ENCODE data around the gene IFT122.
"Not testable (repeated sequence)": the region's sequence is repeated elsewhere in the genome, so short reads cannot be mapped to it uniquely, and the experiment has no call there.

Gene IFT122

DNA sequence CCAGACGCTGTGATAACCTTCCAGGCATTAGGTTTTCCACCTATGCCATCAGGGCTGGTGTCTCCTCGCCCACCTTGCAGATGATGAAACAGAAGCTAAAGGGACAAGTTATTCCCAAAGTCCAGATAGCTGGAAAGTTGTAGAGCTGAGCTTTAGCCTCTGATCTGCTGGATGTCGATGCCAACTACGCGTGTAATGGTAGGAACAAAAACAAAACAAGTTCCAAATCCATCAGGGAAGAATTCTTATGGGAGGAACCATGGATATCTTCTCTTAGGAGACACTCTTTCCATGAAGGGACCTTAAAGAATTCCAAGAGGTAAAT is 60.3 kb downstream of the IFT122 start:
- no peak for DNase-seq

DNA sequence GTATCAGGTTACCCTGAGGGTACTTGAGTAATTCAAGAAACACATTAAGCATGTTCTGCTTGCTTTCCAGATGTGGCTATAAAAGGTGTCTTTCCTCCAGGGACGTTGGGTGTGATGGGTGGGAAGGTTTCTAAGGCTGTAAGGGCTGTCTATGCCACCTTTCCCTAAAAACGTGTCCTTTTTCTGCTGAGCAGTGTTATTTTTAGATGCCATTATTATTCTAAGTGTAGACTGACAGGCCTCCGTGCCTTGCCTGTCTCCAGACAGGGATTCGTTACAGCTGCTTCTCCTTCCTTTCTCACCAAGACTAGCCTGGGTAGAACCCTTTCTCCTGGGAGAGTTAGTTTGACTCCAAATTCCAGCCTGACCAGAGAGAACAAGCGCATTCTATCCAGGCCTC is 61.6 kb downstream of the IFT122 start:
- DNase-seq, result no peak

DNA sequence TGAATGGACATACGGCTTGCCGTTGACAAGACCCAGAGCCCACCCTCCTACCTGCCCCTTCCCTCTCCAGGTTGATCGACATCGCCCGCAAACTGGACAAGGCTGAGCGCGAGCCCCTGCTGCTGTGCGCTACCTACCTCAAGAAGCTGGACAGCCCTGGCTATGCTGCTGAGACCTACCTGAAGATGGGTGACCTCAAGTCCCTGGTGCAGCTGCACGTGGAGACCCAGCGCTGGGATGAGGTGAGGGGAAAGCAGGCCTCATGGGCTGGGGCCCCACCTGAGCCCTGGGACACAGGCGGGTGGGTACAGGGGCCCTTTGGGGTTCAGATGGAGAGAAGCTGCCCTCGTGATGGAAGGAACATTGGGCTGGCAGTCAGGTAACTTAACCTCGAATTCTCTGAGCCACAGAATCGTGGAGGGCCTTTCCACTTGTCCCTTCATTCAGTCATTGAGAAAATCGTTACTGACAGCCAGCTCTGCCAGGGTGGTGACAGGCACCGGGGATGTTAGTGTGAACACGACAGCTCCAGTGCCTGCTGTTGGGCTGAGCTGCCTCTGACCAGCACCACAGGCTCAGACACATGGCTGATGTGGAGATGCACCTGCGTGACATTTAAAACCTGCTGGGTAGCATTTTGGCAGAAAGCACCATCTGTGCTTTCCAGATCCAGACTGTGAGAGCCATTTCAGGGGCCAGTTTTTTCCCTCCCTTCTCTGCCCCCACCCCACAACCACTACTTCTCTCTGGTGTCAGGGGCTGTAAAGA is 62.8 kb downstream of the IFT122 start:
- DNase-seq, result no peak

DNA sequence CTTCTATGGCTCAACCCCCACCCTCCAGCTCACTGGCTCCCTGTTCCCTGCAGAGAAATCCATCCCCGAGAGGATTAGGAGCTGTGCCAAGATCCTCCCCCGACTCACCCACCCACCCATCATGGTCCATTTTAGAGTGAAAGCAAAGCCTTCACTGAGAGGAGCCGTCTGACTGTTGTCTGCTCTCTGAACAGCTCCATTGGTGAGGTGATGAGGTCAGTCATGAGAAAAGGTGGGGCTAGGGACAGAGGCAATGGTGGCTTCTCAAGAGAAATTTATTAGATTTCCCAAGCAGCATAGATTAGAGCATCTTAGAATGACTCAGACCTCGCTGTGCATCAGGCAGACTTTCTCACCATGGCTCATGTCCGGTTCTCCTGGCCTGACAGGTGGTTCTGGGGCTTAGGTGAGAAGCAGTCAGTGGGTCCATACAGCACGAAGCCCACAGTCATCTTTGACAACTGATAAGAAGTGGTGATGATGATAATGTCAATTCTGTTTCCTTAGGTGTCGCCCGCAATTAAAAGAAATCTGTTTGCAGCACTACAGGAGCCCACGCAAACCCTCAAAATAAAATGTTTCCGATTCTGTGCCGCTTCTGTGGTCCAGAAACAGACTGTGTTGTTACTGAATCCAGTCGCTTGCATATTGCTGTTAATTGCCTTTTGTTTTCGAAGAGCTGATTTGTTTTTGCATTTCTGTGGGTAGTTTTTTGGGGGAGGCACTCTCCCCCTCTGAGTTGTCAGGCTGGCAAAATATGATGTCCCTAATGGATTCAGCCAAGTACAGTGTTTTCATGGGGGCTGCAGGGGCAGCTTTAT is 63.7 kb downstream of the IFT122 start:
- no peak for DNase-seq

DNA sequence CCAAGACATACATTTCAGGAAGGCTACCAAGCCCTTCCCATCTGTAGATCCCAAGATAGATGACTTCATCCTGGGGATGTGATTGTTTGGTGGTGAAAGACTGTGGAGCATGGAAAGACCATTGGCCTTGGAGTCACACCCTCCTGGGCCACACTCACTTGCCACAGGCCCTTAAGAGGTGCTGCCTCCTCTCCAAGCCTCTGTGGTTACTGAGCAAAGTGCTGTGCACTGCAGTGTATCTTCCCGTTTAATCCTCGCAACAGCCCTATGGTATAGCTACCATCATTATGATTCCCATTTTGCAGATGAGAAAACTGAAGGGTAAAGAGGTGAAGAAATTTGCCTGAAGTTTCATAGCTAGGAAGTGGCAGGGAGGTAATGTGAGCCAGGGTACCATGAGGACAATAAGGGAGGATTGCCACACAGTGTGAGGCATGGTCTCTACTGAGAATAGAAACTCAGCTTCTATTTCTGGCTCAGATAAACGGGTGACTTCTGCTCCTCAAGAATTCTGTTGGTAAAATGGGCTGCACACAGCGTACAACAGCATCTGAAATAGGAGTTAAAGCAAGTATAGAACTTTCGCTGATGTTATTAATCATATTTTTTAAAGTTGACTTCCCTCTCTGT is 64.6 kb downstream of the IFT122 start:
- no peak for DNase-seq

DNA sequence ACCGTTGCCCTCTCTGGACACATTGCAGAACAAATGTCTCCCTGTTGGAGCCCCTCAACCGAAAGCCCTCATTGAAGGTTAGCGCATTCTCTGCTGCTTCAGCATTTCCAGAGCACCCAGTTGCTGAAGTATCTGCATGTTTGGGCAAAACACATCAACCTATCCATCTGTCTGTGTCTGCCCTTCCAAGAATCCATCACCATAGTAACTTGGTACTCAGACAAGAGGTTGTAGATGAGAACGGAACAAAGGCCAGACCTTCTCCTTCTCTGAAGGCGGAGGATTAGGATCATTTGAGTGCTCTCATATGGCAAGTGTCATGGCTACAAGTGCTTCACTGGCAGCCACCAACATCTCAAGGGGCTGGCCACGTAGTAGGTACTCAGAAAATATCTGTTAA is 65.3 kb downstream of the IFT122 start:
- DNase-seq, result no peak

DNA sequence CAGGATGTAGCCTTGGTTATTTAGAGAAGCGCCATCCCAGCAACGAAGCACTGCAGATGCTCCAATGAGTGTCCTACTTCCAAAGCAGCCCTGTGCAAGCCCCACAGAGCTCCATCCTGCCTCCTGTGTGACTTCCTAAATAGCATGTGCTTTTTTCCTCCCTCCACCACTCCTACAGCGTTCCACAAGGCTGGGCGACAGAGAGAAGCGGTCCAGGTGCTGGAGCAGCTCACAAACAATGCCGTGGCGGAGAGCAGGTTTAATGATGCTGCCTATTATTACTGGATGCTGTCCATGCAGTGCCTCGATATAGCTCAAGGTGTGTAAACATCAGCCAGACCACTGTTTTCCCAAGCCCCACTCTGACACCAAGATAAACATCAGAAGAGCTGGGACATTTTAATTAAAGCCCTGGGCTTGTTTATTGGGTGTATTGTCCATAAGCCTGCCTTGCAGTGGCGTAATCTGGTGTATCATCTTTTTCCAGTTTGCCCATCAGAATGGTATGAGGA is 66.3 kb downstream of the IFT122 start:
- no peak for DNase-seq

DNA sequence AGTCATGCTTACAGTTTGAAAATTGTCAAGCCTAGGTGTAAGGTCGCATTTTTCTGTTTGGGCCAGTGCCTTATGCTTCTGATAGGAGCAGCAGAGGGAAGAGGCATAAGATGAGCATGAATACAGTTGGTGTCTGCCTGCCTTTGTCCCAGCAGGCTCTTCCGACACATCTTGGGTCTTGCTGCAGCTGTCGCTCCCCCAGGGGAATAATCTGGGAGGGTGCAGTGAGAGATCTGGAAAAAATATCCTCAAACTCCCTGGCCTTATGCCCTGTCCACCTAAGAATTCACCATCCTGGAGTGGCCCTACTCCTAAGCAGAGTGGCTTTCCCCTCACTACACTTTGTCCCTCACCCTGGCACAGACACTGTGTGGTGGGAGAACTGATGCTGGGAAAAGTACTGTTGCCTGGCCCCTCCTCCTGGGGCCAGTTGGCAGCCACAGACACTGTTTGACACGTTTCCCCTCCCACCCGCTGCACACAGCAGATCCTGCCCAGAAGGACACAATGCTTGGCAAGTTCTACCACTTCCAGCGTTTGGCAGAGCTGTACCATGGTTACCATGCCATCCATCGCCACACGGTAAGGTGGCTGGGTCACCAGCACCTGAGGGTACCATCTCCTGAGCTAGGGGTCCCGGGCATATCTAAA is 67.3 kb downstream of the IFT122 start:
- DNase-seq, result no peak

DNA sequence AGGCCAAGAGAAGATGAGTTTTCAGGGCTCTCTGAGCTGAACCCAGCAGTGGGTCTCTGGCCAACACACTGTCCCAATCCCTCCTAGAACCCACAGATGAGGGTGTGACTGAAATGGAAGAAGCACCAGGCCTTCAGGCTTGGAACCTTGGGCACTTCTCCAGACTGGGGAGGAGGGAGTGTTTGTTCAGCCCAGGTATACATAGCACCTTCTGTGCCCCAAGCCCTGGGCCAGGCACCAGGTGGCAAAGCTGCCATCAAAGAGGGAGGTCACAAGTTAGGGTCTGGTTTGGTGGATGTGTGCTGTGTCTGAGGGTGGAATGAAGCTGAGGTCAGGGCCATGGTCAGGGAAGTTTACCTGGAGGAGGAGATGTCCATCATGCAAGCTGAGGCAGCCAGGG is 72.6 kb downstream of the IFT122 start:
- DNase-seq, result no peak

DNA sequence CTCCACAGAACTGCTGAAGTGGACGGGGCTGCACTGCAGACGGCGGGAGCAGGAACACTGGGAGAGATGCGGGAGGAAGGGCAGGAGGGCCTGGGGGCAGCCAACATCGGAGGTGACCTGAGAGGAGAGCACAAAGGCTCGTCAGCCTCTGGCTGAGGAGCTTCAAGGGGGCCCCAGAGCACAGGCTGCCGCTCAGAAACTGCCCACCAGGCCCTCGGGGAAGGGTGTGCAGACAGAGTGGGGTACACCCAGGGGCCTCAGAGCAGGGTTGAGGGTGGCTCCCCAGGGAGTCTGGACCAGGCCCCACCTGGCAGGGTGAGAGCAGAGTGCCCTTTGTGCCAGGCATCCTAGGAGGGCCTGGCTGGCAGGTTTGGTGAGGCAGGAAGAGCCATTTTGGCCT is 73.7 kb downstream of the IFT122 start:
- no peak for DNase-seq

DNA sequence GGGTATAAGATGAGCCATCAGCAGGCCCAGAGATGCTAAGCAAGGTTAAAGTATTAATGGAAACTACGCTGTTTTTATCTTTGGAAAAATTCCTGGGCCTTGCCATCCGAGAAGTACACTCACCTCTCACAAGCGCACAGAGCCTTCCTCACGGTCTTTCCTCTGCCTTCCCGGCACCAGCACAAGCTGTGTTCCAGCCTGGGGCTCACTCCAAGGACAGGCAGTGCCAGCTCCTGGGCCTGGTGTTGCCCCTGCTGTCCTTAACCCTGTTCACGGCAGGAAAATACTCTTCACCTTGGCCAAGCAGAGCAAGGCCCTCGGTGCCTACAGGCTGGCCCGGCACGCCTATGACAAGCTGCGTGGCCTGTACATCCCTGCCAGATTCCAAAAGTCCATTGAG is 74.1 kb downstream of the IFT122 start:
- DNase-seq, result no peak

DNA sequence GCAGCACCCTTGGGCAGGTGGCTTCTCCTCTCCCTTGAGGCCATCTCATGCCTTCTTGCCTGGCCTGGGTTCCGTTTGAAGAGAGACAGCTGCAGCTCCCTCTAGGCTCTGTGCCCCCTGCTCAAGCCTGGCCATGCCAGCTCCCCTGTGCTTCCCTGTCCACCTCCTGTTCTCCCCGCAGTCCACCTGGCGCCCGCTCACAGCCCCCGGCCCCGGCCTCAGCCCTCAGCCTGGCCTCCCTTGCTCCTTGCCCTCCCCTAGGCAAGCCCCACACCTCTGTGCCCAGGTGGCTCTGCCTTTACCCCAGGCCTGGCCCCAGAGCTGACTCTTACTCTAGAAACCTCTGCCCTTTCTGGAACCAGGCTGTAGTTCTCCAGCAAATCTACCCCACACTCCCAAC is 74.5 kb downstream of the IFT122 start:
- no peak for DNase-seq

DNA sequence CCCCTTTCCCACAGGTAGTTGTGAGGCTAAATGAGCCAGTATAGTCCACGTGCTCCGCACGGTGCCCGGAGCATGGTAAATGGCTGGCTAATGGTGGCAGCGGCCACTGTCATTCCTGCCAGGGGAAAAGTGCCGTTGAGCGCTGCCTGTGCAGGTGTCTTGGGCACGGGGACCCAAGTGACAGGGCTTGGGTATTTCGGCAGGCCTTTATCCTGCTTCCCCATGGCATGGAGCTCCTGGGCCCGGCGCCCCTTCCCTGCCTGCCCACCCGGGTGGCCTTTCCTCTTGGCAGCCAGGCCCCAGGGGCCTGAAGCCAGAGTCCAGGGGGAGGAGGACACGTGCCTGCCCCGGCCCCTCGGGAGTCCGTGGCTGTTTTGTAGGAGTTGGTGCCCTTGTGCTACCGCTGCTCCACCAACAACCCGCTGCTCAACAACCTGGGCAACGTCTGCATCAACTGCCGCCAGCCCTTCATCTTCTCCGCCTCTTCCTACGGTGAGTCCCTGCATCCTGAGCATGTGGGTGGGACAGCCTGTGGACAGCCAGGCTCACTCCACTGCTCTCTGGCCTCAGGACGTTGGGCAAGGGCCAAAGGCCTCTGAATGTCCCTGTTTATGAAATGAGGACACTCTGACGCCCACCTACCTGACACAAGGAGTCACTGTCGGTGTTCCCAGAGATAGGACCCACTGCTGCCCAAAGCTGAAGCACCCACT is 75.2 kb downstream of the IFT122 start:
- not testable (repeated sequence) for DNase-seq

DNA sequence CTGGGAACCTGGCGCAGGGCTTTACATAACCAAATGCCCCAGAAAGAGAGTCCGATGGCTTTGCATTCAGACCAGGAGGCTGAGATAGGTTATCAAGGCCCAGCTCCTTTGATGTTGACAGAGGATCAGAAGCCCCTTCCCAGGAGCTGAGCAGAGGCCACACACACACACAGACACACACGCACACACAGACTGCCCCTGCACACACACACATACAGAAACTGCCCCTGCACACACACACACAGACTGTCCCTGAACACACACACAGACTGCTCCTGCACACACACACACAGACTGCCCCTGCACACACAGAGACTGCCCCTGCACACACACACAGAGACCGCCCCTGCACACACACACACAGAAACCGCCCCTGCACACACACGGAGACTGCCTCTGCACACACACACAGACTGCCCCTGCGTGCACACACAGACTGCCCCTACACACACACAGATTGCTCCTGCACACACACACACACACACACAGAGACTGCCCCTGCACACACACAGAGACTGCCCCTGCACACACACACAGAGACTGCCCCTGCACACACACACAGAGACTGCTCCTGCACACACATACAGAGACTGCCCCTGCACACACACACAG is 75.9 kb downstream of the IFT122 start:
- DNase-seq, result not testable (repeated sequence)

DNA sequence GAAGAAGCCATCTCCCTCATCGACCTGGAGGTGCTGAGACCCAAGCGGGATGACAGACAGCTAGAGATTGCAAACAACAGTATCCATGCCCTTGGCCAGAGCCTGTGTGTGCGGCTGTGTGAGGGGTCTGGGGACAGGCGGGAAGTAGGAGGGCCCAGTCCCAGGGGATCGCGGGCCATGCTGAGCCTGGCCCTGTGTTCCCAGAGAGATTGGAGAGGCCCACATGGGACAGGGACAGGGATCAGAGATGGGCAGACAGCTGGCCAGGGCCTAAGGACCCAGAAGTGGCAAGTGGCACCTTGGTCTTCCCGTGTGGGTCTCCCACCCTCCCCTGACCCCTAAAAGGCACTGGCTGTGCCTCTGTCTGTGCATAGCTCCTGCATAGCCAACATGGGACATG is 77.5 kb downstream of the IFT122 start:
- DNase-seq, result no peak

DNA sequence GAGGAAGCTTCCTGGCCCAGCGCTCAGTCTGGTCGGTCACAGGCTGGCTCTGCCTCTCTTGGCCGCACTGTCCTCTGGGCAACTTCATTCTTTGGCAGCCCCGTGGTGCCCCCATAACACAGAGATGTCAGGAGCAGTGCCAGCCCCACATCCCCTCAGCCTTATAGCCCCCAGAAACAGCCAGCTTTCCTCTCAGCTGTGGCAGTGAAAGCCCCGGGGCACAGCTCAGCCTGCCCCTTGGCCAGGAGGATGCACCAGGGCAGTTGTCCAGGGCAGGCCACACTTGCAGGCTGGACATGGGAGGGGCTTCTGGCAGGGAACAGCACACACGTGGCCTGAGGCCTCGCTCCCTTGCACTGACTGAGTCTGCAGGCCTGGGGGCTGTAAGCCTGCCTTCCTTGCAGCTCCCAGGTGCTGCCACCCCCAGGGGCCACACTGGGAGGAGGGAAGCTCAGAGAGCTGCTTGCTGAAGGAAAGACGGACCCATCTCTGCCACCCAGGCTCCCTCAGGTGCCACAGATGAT is 78.1 kb downstream of the IFT122 start:
- DNase-seq, result no peak

DNA sequence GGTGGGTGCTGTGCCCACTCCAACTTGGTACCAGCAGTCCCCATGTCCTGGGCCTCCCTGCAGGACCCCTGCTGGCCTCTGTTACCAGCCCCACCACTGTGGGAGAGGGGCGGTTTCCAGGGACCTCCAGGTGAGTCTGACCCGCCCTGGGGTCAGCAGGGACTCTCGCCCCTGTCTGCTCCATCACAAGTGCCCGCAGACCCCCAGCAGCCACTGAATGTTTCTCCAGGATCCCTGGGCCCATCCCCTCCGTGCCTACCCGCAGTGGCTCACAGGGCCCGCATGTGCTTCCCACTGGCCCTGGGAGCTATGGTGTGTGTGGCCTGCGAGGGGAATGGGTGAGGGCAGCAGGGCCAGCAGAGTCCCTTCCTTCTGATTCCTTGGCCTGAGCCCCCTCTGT is 78.6 kb downstream of the IFT122 start:
- no peak for DNase-seq

DNA sequence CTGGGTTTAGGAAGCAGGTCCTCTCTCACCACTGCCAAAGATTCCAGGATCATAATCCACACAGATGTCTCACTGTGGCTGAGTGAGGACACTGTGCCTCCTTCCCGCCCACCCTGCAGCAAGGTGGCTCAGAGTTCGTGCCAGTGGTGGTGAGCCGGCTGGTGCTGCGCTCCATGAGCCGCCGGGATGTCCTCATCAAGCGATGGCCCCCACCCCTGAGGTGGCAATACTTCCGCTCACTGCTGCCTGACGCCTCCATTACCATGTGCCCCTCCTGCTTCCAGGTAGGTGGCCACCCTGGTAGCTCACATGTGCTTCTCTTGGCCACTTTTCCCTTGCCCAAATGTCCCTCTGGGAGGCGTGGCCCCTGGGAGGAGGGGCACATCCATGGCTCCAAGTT is 79.4 kb downstream of the IFT122 start:
- DNase-seq, result no peak

DNA sequence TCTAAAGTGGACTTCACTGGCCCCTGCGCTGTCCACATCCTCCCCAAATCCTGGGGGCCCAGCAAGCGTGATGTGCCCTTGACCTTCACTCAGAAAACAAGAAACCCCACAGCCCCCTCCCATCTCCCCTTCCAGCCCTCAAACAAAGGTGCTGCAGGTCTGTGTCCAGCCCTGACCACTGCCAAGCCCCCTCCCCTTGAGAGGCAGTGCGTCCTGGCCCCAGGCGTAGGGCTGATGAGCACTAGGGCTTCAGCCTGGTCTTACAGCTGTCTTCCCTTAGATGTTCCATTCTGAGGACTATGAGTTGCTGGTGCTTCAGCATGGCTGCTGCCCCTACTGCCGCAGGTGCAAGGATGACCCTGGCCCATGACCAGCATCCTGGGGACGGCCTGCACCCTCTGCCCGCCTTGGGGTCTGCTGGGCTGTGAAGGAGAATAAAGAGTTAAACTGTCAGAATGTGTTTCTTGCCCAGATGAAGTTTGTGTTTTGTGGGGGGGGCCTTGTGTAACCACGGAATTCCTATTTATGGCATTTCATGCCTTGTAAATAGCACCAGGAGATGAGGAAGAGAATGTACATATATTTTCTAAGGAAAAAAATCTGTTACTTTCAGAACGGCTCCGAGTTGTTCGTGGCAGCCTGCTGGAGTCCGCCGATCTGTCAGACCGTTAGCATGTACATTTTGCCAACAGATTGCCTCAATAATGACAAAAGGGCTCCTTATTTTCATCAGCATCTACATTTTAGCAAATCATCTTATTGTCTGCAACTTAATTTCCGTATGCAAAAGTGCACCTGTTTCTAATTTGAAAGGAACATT is 80.1 kb downstream of the IFT122 start:
- no peak for DNase-seq

DNA sequence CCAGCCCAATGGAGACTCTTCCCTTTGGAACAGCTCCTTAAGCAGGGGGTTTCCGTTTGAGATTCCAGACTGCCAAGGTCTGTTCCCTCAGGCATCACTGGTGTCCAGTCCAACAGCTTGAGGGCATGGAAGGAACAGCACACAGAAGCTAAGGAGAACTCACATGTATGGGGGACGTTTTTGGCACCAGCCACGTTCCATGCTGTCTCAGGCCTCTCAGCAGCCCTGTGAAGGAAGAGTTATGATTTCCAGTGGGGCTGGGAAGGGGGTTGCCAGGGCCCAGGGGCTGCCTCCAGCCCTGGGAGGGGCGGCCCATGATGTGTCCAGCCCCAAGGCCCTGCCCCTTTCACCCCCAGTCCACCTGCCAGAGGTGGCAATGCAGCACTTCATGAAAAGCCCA is 80.9 kb downstream of the IFT122 start:
- no peak for DNase-seq

DNA sequence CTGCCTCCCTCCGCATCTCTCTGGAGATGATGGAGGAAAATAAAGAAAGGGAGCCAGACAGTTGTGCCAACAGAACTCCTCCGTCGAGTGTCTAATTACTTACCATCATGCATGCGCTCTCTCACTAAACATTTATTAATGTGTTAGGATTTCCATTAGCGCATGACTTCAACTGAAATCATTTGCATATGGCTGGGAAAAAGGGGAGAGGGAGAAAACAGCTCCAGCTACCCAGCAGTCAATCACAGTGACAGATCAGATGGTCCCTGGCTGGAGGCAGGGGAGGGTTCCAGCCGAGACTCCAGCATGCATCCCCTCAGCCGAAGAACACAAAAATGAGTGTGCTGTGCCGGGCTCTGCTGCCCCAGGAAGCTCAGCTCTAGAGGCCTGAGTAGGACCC is 81.6 kb downstream of the IFT122 start:
- no peak for DNase-seq

Data from activated gamma-delta T cell (primary cell).